IPS DF 6.9 (cell line): ENCODE measurements around the gene PELI3.
"Not testable (repeated sequence)": the region's sequence is repeated elsewhere in the genome, so short reads cannot be mapped to it uniquely, and the experiment has no call there.

Experiments used
- DNase-seq: peaks from one replicate; pipeline ENCODE4 v3.0.0-alpha.2; 2013; ENCODE audit warnings: low read depth, low spot score
- H3K27ac ChIP-seq: one replicate; pipeline ENCODE4 v1.5.1; 2013; ENCODE audit warnings: low read length, control low read depth
- H3K27me3 ChIP-seq: 2 replicates; pipeline ENCODE4 v1.6.1; 2013; ENCODE audit warnings: mild to moderate bottlenecking, low read length; ENCODE audit not compliant: control insufficient read depth, insufficient read depth
- H3K36me3 ChIP-seq: 2 replicates; pipeline ENCODE4 v1.6.1; 2013; ENCODE audit warnings: low read length; ENCODE audit not compliant: control insufficient read depth, insufficient read depth
- H3K4me1 ChIP-seq: 2 replicates; pipeline ENCODE4 v1.6.1; 2013; ENCODE audit warnings: low read length; ENCODE audit not compliant: control insufficient read depth, insufficient read depth
- H3K4me3 ChIP-seq: 2 replicates; pipeline ENCODE4 v1.5.1; 2013; ENCODE audit warnings: mild to moderate bottlenecking, low read length
- H3K9me3 ChIP-seq: 2 replicates; pipeline ENCODE4 v1.6.1; 2013; ENCODE audit warnings: low read length, inconsistent platforms; ENCODE audit not compliant: control insufficient read depth, insufficient read depth
- WGBS: extraction: QIAGEN DNeasy Blood & Tissue Kit; methylation state at CpG from one replicate; pipeline ENCODE4 v1.1.7; 2013; ENCODE audit warnings: mixed read lengths, missing lambda C conversion rate; ENCODE audit not compliant: insufficient read length, insufficient coverage; 5-methylcytosine and 5-hydroxymethylcytosine counted together

Gene PELI3

DNA sequence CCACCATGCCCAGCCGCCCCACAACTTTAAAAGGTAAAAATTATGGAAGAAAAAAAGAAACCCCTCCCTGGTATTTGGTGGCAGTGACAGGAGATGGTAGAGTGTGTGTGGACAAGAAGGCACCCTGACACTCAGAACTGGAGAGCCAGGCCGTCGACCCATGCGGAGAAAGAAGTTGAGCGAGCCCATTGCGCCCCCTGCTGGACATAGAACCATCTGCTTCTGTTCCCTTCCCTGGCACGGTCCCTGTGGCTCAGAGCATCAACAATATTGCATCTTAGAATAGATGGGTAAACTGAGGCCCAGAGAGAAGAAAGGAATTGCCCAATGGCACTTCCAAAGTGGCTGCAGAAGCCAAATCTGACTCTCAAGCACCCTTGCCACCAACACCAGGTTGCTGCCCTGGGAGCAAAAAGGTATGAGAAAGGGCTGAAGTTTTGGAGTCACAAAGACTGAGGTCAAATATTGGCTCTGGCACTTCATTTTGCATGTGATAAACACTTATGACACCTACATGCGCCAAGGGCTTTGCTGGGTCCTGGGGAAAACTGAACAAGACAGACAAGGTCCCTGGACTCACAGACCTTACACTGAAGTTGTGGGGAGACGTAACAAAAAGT is 36.6 kb upstream of the PELI3 start:
- H3K4me1 ChIP-seq: no peaks in the 10 kb centered on the region
- no peaks in the 10 kb centered on the region for H3K36me3 ChIP-seq
- H3K4me3 ChIP-seq: no peak overlapping the region
- no peak overlapping the region for H3K27ac ChIP-seq
- no peaks in the 10 kb centered on the region for H3K9me3 ChIP-seq
- no CpG with 5 or more reads among the region's 9 CpGs for WGBS
- H3K27me3 ChIP-seq: no peaks in the 10 kb centered on the region
- peak; percentile 55 for DNase-seq

- not testable (repeated sequence) for H3K36me3 ChIP-seq, H3K4me1 ChIP-seq
Observed at GRCh38 chr11:66431287-66431686, 35.4 kb upstream of the PELI3 start.

GRCh38 chr11:66431871-66432329 is 34.8 kb upstream of the PELI3 start:
- WGBS: no CpG with 5 or more reads among the region's 8 CpGs
- H3K4me3 ChIP-seq, H3K4me1 ChIP-seq, H3K27me3 ChIP-seq, H3K36me3 ChIP-seq, H3K9me3 ChIP-seq, DNase-seq, H3K27ac ChIP-seq: not testable (repeated sequence)

More at GRCh38 chr11:66431287-66431686, 35.4 kb upstream of the PELI3 start:
- DNase-seq, H3K4me3 ChIP-seq, H3K9me3 ChIP-seq, H3K27ac ChIP-seq, H3K27me3 ChIP-seq: not testable (repeated sequence)

- Histone ChIP-seq H3K9me3 (no peaks in the 10 kb centered on the region), H3K4me3 (no peak overlapping the region), H3K4me1 (no peaks in the 10 kb centered on the region), H3K27ac (no peak overlapping the region), H3K27me3 (no peaks in the 10 kb centered on the region), H3K36me3 (0 out of 2 replicates have a peak, but pooled peaks cover 4% of the 10 kb centered on the region)
- no peak for DNase-seq
- WGBS: no CpG with 5 or more reads among the region's 7 CpGs
Observed at GRCh38 chr11:66432597-66432996, 34.1 kb upstream of the PELI3 start.

DNA sequence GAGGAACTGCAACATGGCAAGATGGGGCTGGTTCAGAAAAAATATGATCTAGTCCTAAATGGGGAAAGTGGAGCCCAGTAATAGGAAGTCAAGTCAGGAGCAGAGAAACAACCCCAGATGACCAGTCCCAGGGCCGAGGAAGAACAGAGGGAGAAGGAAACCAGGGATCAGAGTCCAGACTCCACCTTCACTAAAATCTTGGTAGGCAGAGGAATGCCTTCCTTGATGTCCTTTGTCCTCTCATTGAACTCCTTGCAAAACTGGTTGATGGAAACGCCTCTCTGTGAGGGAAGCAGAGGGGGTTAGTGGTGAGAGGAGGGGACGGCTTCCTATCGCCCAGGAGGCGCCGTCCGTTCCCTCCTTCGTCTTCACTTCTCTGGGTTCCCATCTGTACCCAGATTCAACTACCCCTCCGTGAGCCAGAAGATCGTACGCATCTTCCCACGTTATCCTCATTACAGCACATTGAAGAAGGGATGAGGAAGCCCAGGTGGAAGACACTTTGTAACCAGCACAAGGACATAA is 28.7 kb upstream of the PELI3 start:
- WGBS: no CpG with 5 or more reads among the region's 12 CpGs
- Histone ChIP-seq H3K36me3 (0 out of 2 replicates have a peak, but pooled peaks cover 4% of the 10 kb centered on the region), H3K4me1 (no peaks in the 10 kb centered on the region), H3K27me3 (no peaks in the 10 kb centered on the region), H3K9me3 (peaks cover 1% of the 10 kb centered on the region; the same call in 1 of the 2 replicates), H3K27ac (no peak overlapping the region), H3K4me3 (peak overlapping the region; percentile 83)
- DNase-seq: no peak

DNA sequence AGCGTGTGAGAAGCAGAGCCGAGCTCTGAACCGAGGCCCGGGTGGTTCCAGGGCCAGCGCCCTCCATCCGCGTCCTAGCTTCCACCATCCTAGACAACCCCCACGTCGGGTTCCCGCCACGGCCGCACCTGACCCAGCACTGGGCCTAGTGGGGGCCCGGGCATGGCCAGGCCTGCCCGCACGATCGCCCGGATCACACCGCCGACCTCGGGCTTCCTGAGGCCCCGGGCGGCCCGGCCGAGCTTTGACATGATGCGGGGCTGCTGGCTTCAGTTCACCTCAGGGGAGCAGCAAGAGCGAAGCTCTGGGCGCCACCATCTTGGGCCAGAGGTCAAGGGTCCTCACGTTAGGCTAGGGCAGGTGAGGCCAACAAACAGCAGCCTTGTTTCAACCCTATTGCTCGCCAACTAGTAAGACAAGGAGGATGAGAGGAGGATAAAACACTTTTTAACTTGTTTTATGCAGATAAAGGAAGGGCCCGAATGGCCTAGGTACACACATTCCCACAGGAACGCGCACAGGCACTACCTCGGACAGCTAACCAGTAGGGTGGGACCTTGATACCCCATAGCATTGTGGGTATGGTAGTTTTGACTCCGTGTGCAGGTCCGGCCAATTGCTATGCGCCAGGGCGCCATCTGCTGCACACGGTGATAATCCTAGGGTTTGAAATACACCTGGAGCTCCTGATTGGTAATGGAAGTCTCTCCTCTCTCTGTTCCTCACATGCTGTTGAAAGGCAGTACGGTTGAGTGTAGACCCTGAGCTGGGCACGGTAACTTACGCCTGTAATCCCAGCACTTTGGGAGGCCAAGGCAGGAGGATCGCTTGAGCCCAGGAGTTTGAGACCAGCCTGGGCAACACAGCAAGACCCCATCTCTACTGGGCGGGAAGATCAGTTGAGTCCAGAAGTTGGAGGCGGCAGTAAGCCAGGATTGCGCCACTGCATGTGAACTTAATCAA is 27.9 kb upstream of the PELI3 start, which contains the start of gene MRPL11:
Gene MRPL11, minus strand, starts transcription at position 345 of the 963 bp plus-strand sequence. Its CDS starts 94 bp downstream, at position 251.
- H3K27me3 ChIP-seq: no peaks in the 10 kb centered on the region
- no CpG with 5 or more reads among the region's 45 CpGs for WGBS
- no peaks in the 10 kb centered on the region for H3K4me1 ChIP-seq
- H3K9me3 ChIP-seq: peaks cover 5% of the 10 kb centered on the region
- peak; percentile 95 for DNase-seq
- H3K36me3 ChIP-seq: 0 out of 2 replicates have a peak, but pooled peaks cover 4% of the 10 kb centered on the region
- peak within 1 kb of the TSS; percentile 83 for H3K4me3 ChIP-seq
- H3K27ac ChIP-seq: no peak within 1 kb of the TSS

GRCh38 chr11:66440101-66440939 is 26.4 kb upstream of the PELI3 start:
- not testable (repeated sequence) for H3K4me3 ChIP-seq, DNase-seq, H3K4me1 ChIP-seq, H3K9me3 ChIP-seq, H3K36me3 ChIP-seq, H3K27me3 ChIP-seq, H3K27ac ChIP-seq
- WGBS: no CpG with 5 or more reads among the region's 29 CpGs

DNA sequence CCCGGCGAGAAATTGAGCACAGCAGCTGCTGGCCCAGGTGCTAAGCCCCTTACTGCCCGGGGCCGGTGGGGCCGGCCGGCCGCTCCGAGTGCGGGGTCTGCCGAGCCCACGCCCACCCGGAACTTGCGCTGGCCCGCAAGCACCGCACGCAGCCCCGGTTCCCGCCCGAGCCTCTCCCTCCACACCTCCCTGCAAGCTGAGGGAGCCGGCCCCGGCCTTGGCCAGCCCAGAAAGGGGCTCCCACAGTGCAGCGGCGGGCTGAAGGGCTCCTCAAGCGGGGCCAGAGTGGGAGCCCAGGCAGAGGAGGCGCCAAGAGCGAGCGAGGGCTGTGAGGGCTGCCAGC is 25.8 kb upstream of the PELI3 start:
- H3K4me1 ChIP-seq, H3K36me3 ChIP-seq, H3K4me3 ChIP-seq, DNase-seq, H3K27ac ChIP-seq, H3K27me3 ChIP-seq, H3K9me3 ChIP-seq: not testable (repeated sequence)
- WGBS: no CpG with 5 or more reads among the region's 27 CpGs

- no peaks in the 10 kb centered on the region for H3K4me1 ChIP-seq
- no peak overlapping the region for H3K27ac ChIP-seq
- DNase-seq: no peak
- H3K4me3 ChIP-seq: no peak overlapping the region
- no CpG with 5 or more reads among the region's 4 CpGs for WGBS
- no peaks in the 10 kb centered on the region for H3K36me3 ChIP-seq
- no peaks in the 10 kb centered on the region for H3K27me3 ChIP-seq
- peaks cover 5% of the 10 kb centered on the region for H3K9me3 ChIP-seq
Observed at GRCh38 chr11:66443602-66444001, 23.1 kb upstream of the PELI3 start.

DNA sequence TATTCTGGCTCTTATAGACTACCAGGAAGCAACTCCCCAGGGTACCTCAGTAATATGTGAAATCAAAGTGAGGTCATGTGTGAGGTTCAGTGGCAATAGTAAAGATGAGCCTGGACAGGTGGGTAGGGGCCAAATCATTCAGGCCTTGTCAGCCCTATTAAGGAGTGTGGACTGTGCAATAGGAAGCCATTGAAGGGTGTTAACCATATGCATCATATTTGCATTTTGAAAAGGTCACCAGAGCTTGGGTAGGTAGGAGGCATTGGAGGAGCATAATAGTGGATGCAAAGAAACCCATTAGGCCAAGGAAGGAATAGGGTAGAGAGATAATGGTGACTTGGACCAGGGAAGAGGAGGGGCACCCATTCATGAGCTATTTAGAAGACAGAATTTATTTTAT is 19.7 kb upstream of the PELI3 start:
- no peak overlapping the region for H3K27ac ChIP-seq
- H3K4me3 ChIP-seq: no peak overlapping the region
- H3K4me1 ChIP-seq: no peaks in the 10 kb centered on the region
- no peaks in the 10 kb centered on the region for H3K27me3 ChIP-seq
- H3K36me3 ChIP-seq: no peaks in the 10 kb centered on the region
- DNase-seq: no peak
- H3K9me3 ChIP-seq: peaks cover 5% of the 10 kb centered on the region
